OCI-LY1 (cell line): ENCODE measurements around the gene STX18.

ENCODE experiments used
- H2AFZ ChIP-seq: fragments of 200-600 bp; sonication (generic), shearing (Covaris generic); 2 replicates; pipeline ENCODE4 v1.6.0; 2014; ENCODE audit warnings: antibody characterized with exemption, mild to moderate bottlenecking, low read length
- H3F3A ChIP-seq: fragments of 200-600 bp; sonication (generic), shearing (Covaris generic); 2 replicates; pipeline ENCODE4 v1.6.0; 2014; ENCODE audit warnings: mild to moderate bottlenecking, antibody characterized with exemption, low read length, moderate library complexity; ENCODE audit not compliant: insufficient read depth
- H3K27ac ChIP-seq: fragments of 200-600 bp; sonication (generic); 2 replicates; pipeline ENCODE4 v1.5.1; 2014; ENCODE audit warnings: low read length, mixed run types, mild to moderate bottlenecking, low read depth; ENCODE audit not compliant: poor library complexity, severe bottlenecking
- H3K27me3 ChIP-seq: fragments of 200-600 bp; sonication (generic); 2 replicates; pipeline ENCODE4 v1.6.0; 2014; ENCODE audit warnings: antibody characterized with exemption, mild to moderate bottlenecking, low read length, moderate library complexity; ENCODE audit not compliant: insufficient read depth
- H3K36me3 ChIP-seq: fragments of 200-600 bp; sonication (generic); 2 replicates; pipeline ENCODE4 v1.6.1; 2014; ENCODE audit warnings: mild to moderate bottlenecking, antibody characterized with exemption, low read length, moderate library complexity, mixed read lengths; ENCODE audit not compliant: insufficient read depth
- H3K4me1 ChIP-seq: fragments of 200-600 bp; sonication (generic); 2 replicates; pipeline ENCODE4 v1.5.1; 2014; ENCODE audit warnings: mild to moderate bottlenecking, low read length, moderate library complexity; ENCODE audit not compliant: insufficient read depth, severe bottlenecking
- H3K4me2 ChIP-seq: fragments of 200-600 bp; sonication (generic), shearing (Covaris generic); 2 replicates; pipeline ENCODE4 v1.6.1; 2014; ENCODE audit warnings: low read length
- H3K4me3 ChIP-seq: fragments of 200-600 bp; sonication (generic); 2 replicates; pipeline ENCODE4 v1.5.1; 2014; ENCODE audit warnings: low read length, low read depth, mild to moderate bottlenecking, mixed read lengths; ENCODE audit not compliant: poor library complexity, severe bottlenecking
- H3K79me2 ChIP-seq: fragments of 200-600 bp; shearing (Covaris generic); 2 replicates; pipeline ENCODE4 v1.6.1; 2016; ENCODE audit warnings: mixed run types, low read length, mixed read lengths; ENCODE audit not compliant: insufficient read depth
- H3K9ac ChIP-seq: fragments of 200-600 bp; sonication (generic), shearing (Covaris generic); 2 replicates; pipeline ENCODE4 v1.6.1; 2014; ENCODE audit warnings: mild to moderate bottlenecking, low read length, mixed read lengths
- H3K9me2 ChIP-seq: fragments of 200-600 bp; sonication (generic), shearing (Covaris generic); 2 replicates; pipeline ENCODE4 v1.6.1; 2014; ENCODE audit warnings: low read depth, mild to moderate bottlenecking, low read length, mixed read lengths
- H3K9me3 ChIP-seq: fragments of 200-600 bp; shearing (Covaris generic); 2 replicates; pipeline ENCODE4 v1.6.1; 2014; ENCODE audit warnings: low read length, mixed read lengths
- H4K20me1 ChIP-seq: fragments of 200-600 bp; sonication (generic), shearing (Covaris generic); 2 replicates; pipeline ENCODE4 v1.6.0; 2016; ENCODE audit warnings: mild to moderate bottlenecking, low read length; ENCODE audit not compliant: insufficient read depth
- CTCF ChIP-seq: fragments of 200-600 bp; sonication (generic), shearing (Covaris generic); IDR thresholded peaks from 2 replicates; pipeline ENCODE4 v1.5.1; 2017; ENCODE audit warnings: mild to moderate bottlenecking, antibody characterized with exemption, low read length, moderate library complexity, mixed read lengths
- EZH2 ChIP-seq: fragments of 200-600 bp; sonication (generic), shearing (Covaris generic); IDR thresholded peaks from 2 replicates; pipeline ENCODE4 v1.8.0; 2017; ENCODE audit warnings: borderline replicate concordance, mixed run types, mild to moderate bottlenecking, antibody characterized with exemption, low read length, moderate library complexity, mixed read lengths

STX18 gene

GRCh38 chr4:4418676-4419390, 123.0 kb downstream of the STX18 start:
- H3F3A ChIP-seq, result no peaks in the 10 kb centered on the region

GRCh38 chr4:4417886-4418285, 124.0 kb downstream of the STX18 start:
- Histone ChIP-seq H3K4me3 (no peak overlapping the region), H3K36me3 (peaks cover 45% of the 10 kb centered on the region)

More at GRCh38 chr4:4418676-4419390, 123.0 kb downstream of the STX18 start:
- H4K20me1 ChIP-seq, result no peaks in the 10 kb centered on the region
- no peak overlapping the region for H3K27ac ChIP-seq
- H3K4me1 ChIP-seq, result no peaks in the 10 kb centered on the region
- H3K36me3 ChIP-seq, result peaks cover 45% of the 10 kb centered on the region
- H3K9me2 ChIP-seq, result no peaks in the 10 kb centered on the region
- H3K4me2 ChIP-seq, result no peak overlapping the region
- H3K4me3 ChIP-seq, result no peak overlapping the region
- H2AFZ ChIP-seq, result no peak overlapping the region
- H3K27me3 ChIP-seq, result no peaks in the 10 kb centered on the region
- TF ChIP-seq EZH2 (no peak), CTCF (no peak)
- H3K79me2 ChIP-seq, result no peaks in the 10 kb centered on the region
- no peak overlapping the region for H3K9ac ChIP-seq
- H3K9me3 ChIP-seq, result no peaks in the 10 kb centered on the region

GRCh38 chr4:4416981-4417380, 124.9 kb downstream of the STX18 start:
- no peak overlapping the region for H3K27ac ChIP-seq
- no peaks in the 10 kb centered on the region for H3K27me3 ChIP-seq
- no peaks in the 10 kb centered on the region for H3F3A ChIP-seq
- H3K79me2 ChIP-seq, result no peaks in the 10 kb centered on the region
- no peaks in the 10 kb centered on the region for H3K9me3 ChIP-seq
- H3K9me2 ChIP-seq, result no peaks in the 10 kb centered on the region
- TF ChIP-seq EZH2, result no peak
- no peak for TF ChIP-seq CTCF
- H2AFZ ChIP-seq, result no peak overlapping the region
- H3K4me2 ChIP-seq, result no peak overlapping the region
- no peak overlapping the region for H3K9ac ChIP-seq
- H4K20me1 ChIP-seq, result no peaks in the 10 kb centered on the region
- no peaks in the 10 kb centered on the region for H3K4me1 ChIP-seq
- no peak overlapping the region for H3K4me3 ChIP-seq
- H3K36me3 ChIP-seq, result peaks cover 45% of the 10 kb centered on the region

More at GRCh38 chr4:4417886-4418285, 124.0 kb downstream of the STX18 start:
- no peak overlapping the region for H3K4me2 ChIP-seq
- H2AFZ ChIP-seq, result no peak overlapping the region
- TF ChIP-seq EZH2 (no peak), CTCF (no peak)
- H3K27me3 ChIP-seq, result no peaks in the 10 kb centered on the region
- H3K79me2 ChIP-seq, result no peaks in the 10 kb centered on the region
- no peak overlapping the region for H3K27ac ChIP-seq
- no peaks in the 10 kb centered on the region for H4K20me1 ChIP-seq
- no peaks in the 10 kb centered on the region for H3K4me1 ChIP-seq
- H3K9me2 ChIP-seq, result no peaks in the 10 kb centered on the region
- no peak overlapping the region for H3K9ac ChIP-seq
- H3F3A ChIP-seq, result no peaks in the 10 kb centered on the region
- no peaks in the 10 kb centered on the region for H3K9me3 ChIP-seq
